Stomach (tissue), 9 donors: ENCODE measurements around the gene SPATS2. TPM values are rescaled to one million over a fixed set of nuclear protein-coding genes. Genes with fewer than 3 reads are reported as not detected.

Source experiments
- DNase-seq, 2 donors: peaks; one replicate each; pipeline versions ENCODE4 v3.0.0 to v3.0.0-alpha.2; 2013 to 2019
- H3K27ac ChIP-seq, 5 donors: fragments of 200-600 bp in 4 of 5; sonication (generic) in 4 of 5; one replicate each; pipeline ENCODE4 v1.5.1; 2013 to 2019; ENCODE audit warnings: mild to moderate bottlenecking in 1 of 5, moderate library complexity in 1 of 5
- H3K27me3 ChIP-seq, 3 donors: fragments of 200-600 bp; sonication (generic); one replicate each; pipeline ENCODE4 v1.5.1; 2017 to 2019; ENCODE audit warnings: mixed run types in 1 of 3
- H3K36me3 ChIP-seq, 4 donors: fragments of 200-600 bp; sonication (generic); 1 replicate in 3 of 4; 2 replicates in 1 of 4; pipeline ENCODE4 v1.5.1; 2016 to 2019
- H3K4me1 ChIP-seq, 4 donors: fragments of 200-600 bp; sonication (generic); one replicate each; pipeline ENCODE4 v1.5.1; 2016 to 2019
- H3K4me3 ChIP-seq, 4 donors: fragments of 200-600 bp; sonication (generic) in 3 of 4; one replicate each; pipeline ENCODE4 v1.5.1; 2016 to 2019; ENCODE audit warnings: mild to moderate bottlenecking in 1 of 4
- H3K9me3 ChIP-seq, 4 donors: fragments of 200-600 bp; sonication (generic); one replicate each; pipeline ENCODE4 v1.5.1; 2016 to 2019
- EP300 ChIP-seq: sonication (generic); formaldehyde crosslinking; IDR thresholded peaks from one replicate; pipeline ENCODE4 v1.6.1; 2017; ENCODE audit warnings: antibody characterized with exemption
- POLR2A ChIP-seq, 4 donors: fragments of 450-650 bp; IDR thresholded peaks; one replicate each; pipeline ENCODE4 v1.6.1; 2016; ENCODE audit warnings: antibody characterized with exemption in 4 of 4, control low read depth in 2 of 4, mild to moderate bottlenecking in 1 of 4, moderate library complexity in 1 of 4
- POLR2AphosphoS5 ChIP-seq, 3 donors: sonication (generic); formaldehyde crosslinking; IDR thresholded peaks; one replicate each; pipeline ENCODE4 v1.6.1; 2016; ENCODE audit warnings: antibody characterized with exemption in 3 of 3
- WGBS, 5 donors: extraction: QIAGEN DNeasy Blood & Tissue Kit in 3 of 5; methylation state at CpG; one replicate each; pipeline versions ENCODE4 v1.1.5 to v1.1.7; 2013 to 2018; 5-methylcytosine and 5-hydroxymethylcytosine counted together
- intact Hi-C: fragments of 100-400 bp; cut with DNase I; formaldehyde crosslinking; loops from one replicate; pipeline ENCODE4 v1.15.1; 2023; ENCODE audit warnings: low total_unique reads
- polyA plus RNA-seq, 3 donors: library from polyadenylated mRNA; stranded (reverse); fragments of 200-250 nt; gene quantifications; one replicate each; pipeline ENCODE4 v1.2.3, GENCODE V29; 2013
- total RNA-seq, 5 donors: library from RNA; depleted of rRNA; stranded (reverse); fragments of >200 nt; gene quantifications; one replicate each; pipeline versions ENCODE4 v1.1.0 to v1.2.3, GENCODE V29; 2014 to 2016
- TF ChIP-seq, protein P1 (sequence below), 7 experiments: fragments of 450-650 bp in 4 of 7; fragments of 200-600 bp in 3 of 7; sonication (generic) in 3 of 7; IDR thresholded peaks; one replicate each; pipeline ENCODE4 v1.5.1; 2016 to 2019; ENCODE audit warnings: antibody characterized with exemption in 7 of 7, control low read depth in 2 of 7, mild to moderate bottlenecking in 1 of 7
- donor health status: healthy with polysubstance abuse.
- donor health status: Bipolar disorder and iron deficiency.
- donor health status: healthy.

The SPATS2 gene
- total and polyA plus RNA-seq, 8 donors, result 8.0 to 194 (median 17.8) TPM

DNA sequence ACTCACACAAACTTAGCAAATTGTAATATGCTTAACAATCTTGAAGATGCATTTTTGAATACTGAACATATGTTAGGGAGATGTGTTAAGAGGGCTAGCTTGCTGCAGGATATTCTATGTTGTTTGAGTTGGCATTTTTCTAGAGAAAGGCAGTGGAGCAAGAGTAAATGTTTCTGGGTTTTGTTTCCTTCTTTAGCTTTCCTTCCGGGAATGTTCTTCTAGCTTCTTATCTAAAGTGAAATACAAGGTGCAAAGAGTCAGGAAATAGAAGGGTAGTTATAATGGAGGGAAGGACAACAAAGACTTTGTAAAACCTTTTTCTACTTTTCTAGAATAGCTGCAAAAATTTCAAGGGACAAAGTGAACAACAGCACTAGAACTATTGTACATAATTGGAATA lies 94.0 kb downstream of the SPATS2 start:
- TF ChIP-seq POLR2A (IDR thresholded peaks at IDR 0.05), result no peak
- TF ChIP-seq POLR2AphosphoS5 (IDR thresholded peaks at IDR 0.05), result peak in 1 of 3 donors; percentile 20
- TF ChIP-seq EP300, result no peak
- TF ChIP-seq, protein P1, sequence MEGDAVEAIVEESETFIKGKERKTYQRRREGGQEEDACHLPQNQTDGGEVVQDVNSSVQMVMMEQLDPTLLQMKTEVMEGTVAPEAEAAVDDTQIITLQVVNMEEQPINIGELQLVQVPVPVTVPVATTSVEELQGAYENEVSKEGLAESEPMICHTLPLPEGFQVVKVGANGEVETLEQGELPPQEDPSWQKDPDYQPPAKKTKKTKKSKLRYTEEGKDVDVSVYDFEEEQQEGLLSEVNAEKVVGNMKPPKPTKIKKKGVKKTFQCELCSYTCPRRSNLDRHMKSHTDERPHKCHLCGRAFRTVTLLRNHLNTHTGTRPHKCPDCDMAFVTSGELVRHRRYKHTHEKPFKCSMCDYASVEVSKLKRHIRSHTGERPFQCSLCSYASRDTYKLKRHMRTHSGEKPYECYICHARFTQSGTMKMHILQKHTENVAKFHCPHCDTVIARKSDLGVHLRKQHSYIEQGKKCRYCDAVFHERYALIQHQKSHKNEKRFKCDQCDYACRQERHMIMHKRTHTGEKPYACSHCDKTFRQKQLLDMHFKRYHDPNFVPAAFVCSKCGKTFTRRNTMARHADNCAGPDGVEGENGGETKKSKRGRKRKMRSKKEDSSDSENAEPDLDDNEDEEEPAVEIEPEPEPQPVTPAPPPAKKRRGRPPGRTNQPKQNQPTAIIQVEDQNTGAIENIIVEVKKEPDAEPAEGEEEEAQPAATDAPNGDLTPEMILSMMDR (IDR thresholded peaks at IDR 0.05), result no peak
- Histone ChIP-seq H3K4me3 (no peak overlapping the region), H3K4me1 (peaks cover 7 to 29% (median 17%) of the 10 kb centered on the region in 4 donors), H3K36me3 (peaks cover 0 to 5% (median 2%) of the 10 kb centered on the region in 4 donors), H3K27ac (peak overlapping the region in 2 of 5 donors; percentile 45 to 77), H3K27me3 (no peaks in the 10 kb centered on the region), H3K9me3 (no peaks in the 10 kb centered on the region)
- DNase-seq, result peak in 1 of 2 donors; percentile 25
- intact Hi-C loops, result no loop called here
- 27 to 33% (median 31%) methylated on average over 1 of the region's 1 CpG for WGBS, 5 donors

DNA sequence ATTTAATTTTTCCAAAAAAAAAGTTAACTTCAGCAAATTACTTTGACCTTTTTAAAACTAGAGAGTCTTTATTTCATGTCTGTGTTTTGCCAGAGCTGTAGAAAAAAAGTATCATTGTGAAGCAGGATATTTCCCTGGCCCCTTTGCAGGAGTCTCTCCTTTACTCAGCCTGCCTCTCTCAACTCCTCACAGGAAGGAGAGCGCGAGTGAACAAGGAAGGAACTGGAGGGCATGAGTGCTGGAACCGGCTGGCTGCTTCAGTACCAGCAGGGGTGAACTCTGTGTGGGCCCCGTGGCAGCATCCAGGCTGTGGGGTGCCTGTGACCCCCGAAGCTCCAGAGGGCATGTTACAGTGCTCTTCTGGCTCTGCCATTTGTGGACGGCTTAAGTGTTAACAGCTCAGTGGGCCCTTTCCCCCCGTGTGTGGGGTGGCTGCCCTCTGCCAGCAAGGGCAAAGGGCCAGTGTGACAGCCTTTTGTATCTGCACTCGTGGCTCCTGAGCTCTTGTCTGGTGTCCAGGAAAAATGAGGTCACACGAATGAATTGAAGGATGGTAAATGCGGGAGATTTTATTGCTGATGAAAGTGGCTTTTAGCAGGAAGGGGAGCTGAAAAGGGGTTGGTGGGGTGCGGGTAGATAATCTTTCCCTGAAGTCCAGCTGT lies 95.0 kb downstream of the SPATS2 start:
- H3K9me3 ChIP-seq, result no peaks in the 10 kb centered on the region
- H3K27me3 ChIP-seq, result no peaks in the 10 kb centered on the region
- peak overlapping the region in 4 of 5 donors; percentile 45 to 84 (median 64) for H3K27ac ChIP-seq
- 35 to 61% (median 41%) methylated on average over 11 of the region's 11 CpGs for WGBS, 5 donors
- peaks cover 7 to 29% (median 17%) of the 10 kb centered on the region in 4 donors for H3K4me1 ChIP-seq
- H3K36me3 ChIP-seq, result peaks cover 0 to 5% (median 2%) of the 10 kb centered on the region in 4 donors
- H3K4me3 ChIP-seq, result no peak overlapping the region
- intact Hi-C loops, result no loop called here
- peak; percentile 8 to 44 for DNase-seq
- TF ChIP-seq POLR2A (IDR thresholded peaks at IDR 0.05) (no peak), EP300 (no peak), POLR2AphosphoS5 (IDR thresholded peaks at IDR 0.05) (no peak)

DNA sequence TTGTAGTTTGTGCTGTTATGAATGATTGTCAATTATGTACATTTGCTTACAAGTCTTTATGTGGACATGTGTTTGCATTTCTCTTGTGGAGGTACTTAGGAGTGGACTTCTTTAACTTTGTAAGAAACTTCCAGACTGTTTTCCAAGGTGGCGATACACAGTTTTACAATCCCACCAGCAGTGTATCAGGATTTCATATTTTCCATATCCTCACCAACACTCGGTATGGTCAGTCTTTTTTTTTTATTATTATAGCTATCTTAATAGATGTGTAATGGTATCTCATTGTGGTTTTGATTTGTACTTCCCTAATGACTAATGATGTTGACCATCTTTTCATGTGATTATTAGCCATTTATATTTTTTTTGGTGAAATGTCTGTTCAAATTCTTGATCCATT lies 97.9 kb downstream of the SPATS2 start:
- H3K27ac ChIP-seq, result no peak overlapping the region
- no peak for DNase-seq
- TF ChIP-seq POLR2A (IDR thresholded peaks at IDR 0.05) (no peak), POLR2AphosphoS5 (IDR thresholded peaks at IDR 0.05) (no peak), EP300 (no peak)
- TF ChIP-seq, protein P1 (IDR thresholded peaks at IDR 0.05), result no peak
- intact Hi-C loops, result no loop called here
- H3K36me3 ChIP-seq, result peaks cover 0 to 5% (median 2%) of the 10 kb centered on the region in 4 donors
- no peak overlapping the region for H3K4me3 ChIP-seq
- peaks cover 7 to 26% (median 15%) of the 10 kb centered on the region in 4 donors for H3K4me1 ChIP-seq
- H3K27me3 ChIP-seq, result no peaks in the 10 kb centered on the region
- 91 to 100% (median 97%) methylated on average over 2 of the region's 2 CpGs for WGBS, 5 donors
- no peaks in the 10 kb centered on the region for H3K9me3 ChIP-seq

DNA sequence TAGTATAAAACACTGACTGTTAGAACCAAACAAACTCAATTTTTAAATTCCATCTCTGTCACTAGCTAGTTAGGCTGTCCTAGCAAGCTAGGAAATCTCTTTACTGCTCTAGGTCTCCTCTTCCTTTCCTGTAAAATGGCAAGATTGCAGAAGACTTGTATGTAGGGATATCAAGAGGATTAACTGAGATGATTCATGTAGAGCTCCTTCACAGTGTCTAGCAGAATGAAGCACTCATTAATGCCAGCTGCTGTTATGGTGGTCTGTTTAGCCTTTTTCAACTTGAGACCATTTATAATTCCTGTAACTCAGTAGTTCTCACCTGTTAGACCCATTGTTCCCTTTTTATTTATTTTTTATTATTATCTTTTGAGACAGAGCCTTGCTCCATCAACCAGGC lies 103.7 kb downstream of the SPATS2 start:
- no peak for TF ChIP-seq POLR2AphosphoS5 (IDR thresholded peaks at IDR 0.05)
- no peak for TF ChIP-seq EP300
- TF ChIP-seq POLR2A (IDR thresholded peaks at IDR 0.05), result no peak
- H3K9me3 ChIP-seq, result no peaks in the 10 kb centered on the region
- peaks cover 0 to 12% (median 0%) of the 10 kb centered on the region in 4 donors for H3K4me1 ChIP-seq
- no peak overlapping the region for H3K27ac ChIP-seq
- H3K36me3 ChIP-seq, result peaks cover 0 to 1% (median 0%) of the 10 kb centered on the region in 4 donors
- no peak for DNase-seq
- H3K4me3 ChIP-seq, result no peak overlapping the region
- intact Hi-C loops, result no loop called here
- H3K27me3 ChIP-seq, result no peaks in the 10 kb centered on the region

DNA sequence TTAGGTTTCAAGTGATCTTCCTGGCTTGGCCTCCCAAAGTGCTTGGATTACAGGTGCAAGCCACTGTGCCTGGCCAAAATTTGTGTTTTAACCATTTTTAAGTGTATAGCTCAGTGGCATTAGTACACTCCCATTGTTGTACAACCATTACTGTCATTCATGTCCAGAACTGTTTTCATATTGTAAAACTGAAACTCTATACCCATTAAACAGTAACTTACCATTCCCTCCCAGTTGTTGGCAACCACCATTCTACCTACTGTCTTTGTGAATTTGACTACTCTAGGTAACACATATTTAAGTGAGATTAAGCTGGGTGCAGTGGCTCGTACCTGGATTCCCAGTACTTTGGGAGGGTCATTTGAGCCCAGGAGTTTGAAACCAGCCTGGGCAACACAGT lies 104.3 kb downstream of the SPATS2 start:
- peaks cover 0 to 6% (median 0%) of the 10 kb centered on the region in 4 donors for H3K36me3 ChIP-seq

DNA sequence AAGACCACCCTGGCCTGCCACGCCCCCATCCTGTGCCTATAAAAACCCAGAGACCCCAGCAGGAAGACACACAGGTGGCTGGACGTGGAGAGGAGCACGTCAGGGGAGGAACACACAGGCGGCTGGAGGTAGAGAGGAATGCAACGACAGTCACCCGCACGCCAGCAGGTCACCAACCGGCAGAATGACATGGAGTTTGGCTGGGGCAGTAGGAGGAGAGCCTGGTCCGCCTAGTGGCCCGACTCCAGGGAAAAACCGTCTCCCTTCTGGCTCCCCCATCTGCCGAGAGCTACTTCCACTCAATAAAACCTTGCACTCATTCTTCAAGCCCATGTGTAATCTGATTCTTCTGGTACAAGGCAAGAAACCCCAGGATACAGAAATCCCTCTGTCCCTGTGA lies 108.8 kb downstream of the SPATS2 start:
- DNase-seq, result no peak
- WGBS, 5 donors, result 94 to 97% (median 95%) methylated on average over 12 of the region's 12 CpGs
- Histone ChIP-seq H3K27me3 (no peaks in the 10 kb centered on the region), H3K9me3 (no peaks in the 10 kb centered on the region), H3K27ac (no peak overlapping the region), H3K4me3 (no peak overlapping the region), H3K4me1 (peaks cover 0 to 12% (median 0%) of the 10 kb centered on the region in 4 donors), H3K36me3 (peaks cover 0 to 6% (median 0%) of the 10 kb centered on the region in 4 donors)
- TF ChIP-seq, protein P1 (IDR thresholded peaks at IDR 0.05), result no peak
- TF ChIP-seq POLR2A (IDR thresholded peaks at IDR 0.05), result no peak
- TF ChIP-seq EP300, result no peak
- no peak for TF ChIP-seq POLR2AphosphoS5 (IDR thresholded peaks at IDR 0.05)
- intact Hi-C loops, result no loop called here

More for the DNA sequence above, 104.3 kb downstream of the SPATS2 start:
- 89 to 100% (median 95%) methylated on average over 1 of the region's 1 CpG for WGBS, 5 donors
- Histone ChIP-seq H3K27ac (no peak overlapping the region), H3K4me1 (peaks cover 0 to 12% (median 0%) of the 10 kb centered on the region in 4 donors), H3K4me3 (no peak overlapping the region), H3K27me3 (no peaks in the 10 kb centered on the region), H3K9me3 (no peaks in the 10 kb centered on the region)
- no peak for TF ChIP-seq POLR2A (IDR thresholded peaks at IDR 0.05)
- intact Hi-C loops, result no loop called here
- no peak for DNase-seq
